Fibroblast of the aortic adventitia (primary cell): ENCODE results near the gene CHMP4A. TPM values are rescaled to one million over a fixed set of nuclear protein-coding genes. Genes with fewer than 3 reads are reported as not detected.

ENCODE experiments used
- DNase-seq: peaks from one replicate; pipeline ENCODE4 v3.0.0-alpha.2; 2010; ENCODE audit warnings: low read depth
- H3K4me3 ChIP-seq: 2 replicates; pipeline ENCODE4 v1.5.1; 2011; ENCODE audit warnings: low read depth, mild to moderate bottlenecking, control low read depth, low read length, moderate library complexity
- CTCF ChIP-seq: IDR thresholded peaks from 2 replicates; pipeline ENCODE4 v1.5.1; 2011; ENCODE audit warnings: mild to moderate bottlenecking, low read length, control low read depth, inconsistent platforms; ENCODE audit not compliant: insufficient read depth
- total RNA-seq: library from RNA; depleted of rRNA; stranded (reverse); fragments of >200 nt; gene quantifications from 2 replicates; pipeline ENCODE4 v1.2.3, GENCODE V29; 2012; ENCODE audit warnings: low replicate concordance

CHMP4A gene
- total RNA-seq, 1 donor = 70.7 TPM

- no peak for DNase-seq
- no peak for TF ChIP-seq CTCF
- H3K4me3 ChIP-seq = no peak overlapping the region
These were observed 23.8 kb downstream of the CHMP4A start for GRCh38 chr14:24189460-24189859.

GRCh38 chr14:24189059-24189375 lies 24.3 kb downstream of the CHMP4A start:
- no peak for TF ChIP-seq CTCF
- H3K4me3 ChIP-seq = no peak overlapping the region
- DNase-seq = no peak

DNA sequence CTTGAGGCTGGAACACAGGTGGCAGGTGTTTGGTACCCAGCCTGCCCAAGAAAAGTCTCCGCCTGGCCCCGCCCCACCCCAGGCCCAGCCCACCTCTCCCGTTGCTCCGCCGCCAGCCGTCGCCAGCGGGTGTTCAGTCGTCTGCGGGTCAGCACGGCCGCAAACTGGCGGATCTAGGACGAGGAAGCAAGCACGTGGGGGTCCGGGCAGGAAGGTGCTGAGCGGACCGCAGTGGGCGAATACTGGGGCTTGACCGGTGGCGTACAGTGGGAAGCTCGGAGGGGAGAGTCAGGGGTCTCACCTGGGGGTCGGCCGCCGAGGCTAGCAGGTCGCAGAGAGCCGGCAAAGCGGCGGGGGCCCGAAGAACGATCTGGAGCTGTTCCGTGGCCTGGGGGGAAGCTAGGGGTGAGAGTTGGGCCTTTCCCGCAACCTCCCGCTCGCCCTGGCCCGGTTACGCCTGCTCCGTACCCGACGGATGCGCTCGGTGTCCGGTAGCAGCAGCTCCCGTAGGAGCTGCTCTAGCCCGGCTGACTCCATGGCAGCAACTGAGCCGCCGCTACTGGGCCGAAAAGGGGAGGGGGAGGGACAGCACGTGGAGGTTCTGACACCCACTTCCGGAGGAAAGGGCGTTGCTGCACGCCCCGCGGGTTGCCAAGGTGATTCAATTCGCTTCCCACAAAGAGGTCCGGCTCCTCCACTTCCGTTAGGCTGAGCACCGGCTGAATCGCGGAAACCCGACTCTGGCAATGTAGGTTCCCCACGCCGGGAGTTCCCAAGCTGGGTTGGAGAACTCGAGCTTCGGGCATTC lies 24.8 kb downstream of the CHMP4A start, which contains the start of gene IPO4:
TSS of gene IPO4 (minus strand) at position 566 of the 808 bp plus-strand sequence. CDS start at position 537, 29 bp downstream.
- peak within 1 kb of the TSS; percentile 87 for H3K4me3 ChIP-seq
- DNase-seq = peak; percentile 98
- TF ChIP-seq CTCF = no peak

DNA sequence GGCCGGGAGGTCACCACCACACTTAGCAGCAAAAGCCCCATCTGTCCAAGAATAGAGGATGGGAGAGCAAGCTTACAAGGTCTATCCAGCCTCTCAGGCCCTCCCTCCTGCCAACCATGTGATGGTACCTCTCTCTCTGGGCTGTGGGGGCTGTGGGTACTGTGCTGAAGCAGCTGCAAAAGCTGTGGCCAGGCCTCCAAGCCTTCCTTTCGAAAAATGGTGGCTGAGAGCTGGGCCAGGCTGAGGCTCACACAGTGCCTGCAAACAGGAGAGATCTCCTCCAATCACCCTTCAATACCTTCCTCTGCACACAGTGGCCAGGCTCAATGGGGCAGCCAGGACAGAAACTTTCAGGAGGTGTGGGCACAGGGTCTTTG lies 25.8 kb downstream of the CHMP4A start:
- no peak for TF ChIP-seq CTCF
- DNase-seq = no peak
- peak overlapping the region; percentile 87 for H3K4me3 ChIP-seq

DNA sequence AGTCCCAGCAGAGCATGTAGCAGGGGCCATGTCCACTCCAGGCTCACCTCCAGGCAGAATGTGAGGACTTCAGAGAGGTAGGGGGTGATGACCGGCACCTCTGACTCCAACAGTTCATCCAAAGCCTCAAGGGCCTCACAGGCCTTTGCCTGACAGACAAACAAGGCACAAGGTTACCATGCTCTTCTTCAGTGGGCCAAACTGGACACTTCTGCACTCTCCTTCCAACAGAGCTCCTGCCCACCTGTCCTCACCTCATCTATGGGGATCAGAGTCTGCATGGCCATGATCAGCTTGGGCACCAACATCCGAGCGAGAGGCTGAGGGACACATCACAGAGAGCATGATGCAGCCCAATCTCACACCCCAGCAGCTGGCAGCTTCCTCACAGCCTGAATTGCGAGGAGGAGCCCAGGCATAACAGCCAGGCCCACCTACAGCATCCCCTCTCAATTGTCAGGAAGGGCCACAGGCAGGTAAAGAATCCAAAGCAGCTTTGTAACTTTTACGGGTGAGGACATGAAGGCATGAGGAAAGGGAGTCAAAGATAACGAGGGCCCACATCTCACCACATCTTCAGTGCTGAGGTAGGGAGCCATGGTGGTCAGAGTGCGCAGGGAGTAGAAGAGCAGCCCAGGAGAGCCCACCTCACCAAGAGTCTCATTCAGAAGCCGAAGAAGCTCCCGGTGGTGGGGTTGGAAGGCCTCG lies 26.3 kb downstream of the CHMP4A start:
- peak overlapping the region; percentile 87 for H3K4me3 ChIP-seq
- TF ChIP-seq CTCF = no peak
- no peak for DNase-seq

DNA sequence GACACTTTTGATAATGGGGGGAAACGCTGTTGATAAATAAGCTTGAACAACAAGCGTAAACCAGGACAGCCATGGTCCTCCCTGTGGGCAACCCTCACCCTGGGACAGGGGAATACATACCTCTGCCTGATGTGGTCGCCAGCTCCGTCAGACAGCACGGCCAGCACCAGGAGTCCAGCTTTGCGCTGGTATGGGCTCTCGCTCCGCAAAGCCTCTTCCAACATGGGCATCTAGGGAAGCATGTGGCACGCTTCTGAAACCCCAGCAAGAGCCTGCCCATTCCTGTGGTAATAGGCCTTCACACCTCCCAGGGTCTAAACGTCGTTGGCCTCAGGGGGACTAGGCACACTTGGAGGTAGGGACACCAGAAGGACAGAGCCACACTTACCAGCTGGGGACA lies 27.5 kb downstream of the CHMP4A start:
- no peak for TF ChIP-seq CTCF
- DNase-seq = no peak
- H3K4me3 ChIP-seq = no peak overlapping the region
